Heart right ventricle (tissue), 16 donors: ENCODE measurements around the gene SLC22A13. TPM values are rescaled to one million over a fixed set of nuclear protein-coding genes. Genes with fewer than 3 reads are reported as not detected.

Experiments
- ATAC-seq, 8 donors: fragments of 200-7000 bp; cut with Tn5 transposase; one replicate each; pipeline ENCODE4 v1.9.1; 2020; ENCODE audit warnings: mild to moderate bottlenecking in 8 of 8, moderate library complexity in 8 of 8, moderate number of reproducible peaks in 1 of 8
- DNase-seq, 2 donors: peaks; one replicate each; pipeline ENCODE4 v3.0.0-alpha.2; 2020
- H3K27ac ChIP-seq, 10 donors: fragments of 200-600 bp; sonication (generic) in 2 of 10; one replicate each; pipeline versions ENCODE4 v1.5.0 to v1.8.0; 2020 to 2022; ENCODE audit warnings: mild to moderate bottlenecking in 3 of 10
- H3K27me3 ChIP-seq, 7 donors: fragments of 200-600 bp; one replicate each; pipeline ENCODE4 v1.8.0; 2021 to 2022; ENCODE audit warnings: mild to moderate bottlenecking in 2 of 7
- H3K36me3 ChIP-seq, 9 donors: fragments of 200-600 bp; sonication (generic) in 1 of 9; one replicate each; pipeline versions ENCODE4 v1.5.0 to v1.8.0; 2020 to 2022; ENCODE audit warnings: mild to moderate bottlenecking in 2 of 9
- H3K4me1 ChIP-seq, 9 donors: fragments of 200-600 bp; sonication (generic) in 1 of 9; one replicate each; pipeline versions ENCODE4 v1.5.0 to v1.8.0; 2020 to 2022; ENCODE audit warnings: mild to moderate bottlenecking in 4 of 9
- H3K4me3 ChIP-seq, 10 donors: fragments of 200-600 bp; sonication (generic) in 2 of 10; one replicate each; pipeline versions ENCODE4 v1.5.0 to v1.8.0; 2020 to 2022; ENCODE audit warnings: mild to moderate bottlenecking in 7 of 10, moderate library complexity in 2 of 10
- H3K9me3 ChIP-seq, 11 donors: fragments of 200-600 bp in 10 of 11; sonication (generic) in 2 of 11; one replicate each; pipeline versions ENCODE4 v1.5.0 to v1.8.0; 2013 to 2022; ENCODE audit warnings: mild to moderate bottlenecking in 2 of 11, control low read depth in 1 of 11, moderate library complexity in 1 of 11
- WGBS, 2 donors: extraction: QIAGEN DNeasy Blood & Tissue Kit; methylation state at CpG; one replicate each; pipeline ENCODE4 v1.1.7; 2013; ENCODE audit warnings: inconsistent platforms in 1 of 2; 5-methylcytosine and 5-hydroxymethylcytosine counted together
- intact Hi-C, 10 donors: fragments of 100-400 bp; cut with DNase I; formaldehyde crosslinking; loops; one replicate each; pipeline versions ENCODE4 v1.11.1 to v1.14.2; 2022
- polyA plus RNA-seq, 2 donors: library from polyadenylated mRNA; stranded (reverse); fragments of 200-250 nt; gene quantifications; one replicate each; pipeline ENCODE4 v1.2.3, GENCODE V29; 2013
- total RNA-seq, 10 donors: library from RNA; stranded (reverse); fragmentation: NEBNext Ultra II Directional in 3 of 10; extraction: Animal tissue kit (Norgen Biotek cat#: 25700) in 3 of 10; gene quantifications; one replicate each; pipeline versions ENCODE4 v1.2.1 to v1.2.4, GENCODE V29; 2021 to 2023
- TF ChIP-seq, protein P1 (sequence below), 9 donors: fragments of 200-600 bp; sonication (generic) in 2 of 9; IDR thresholded peaks; one replicate each; pipeline versions ENCODE4 v1.5.0 to v1.8.0; 2021 to 2022; ENCODE audit warnings: antibody characterized with exemption in 9 of 9, mild to moderate bottlenecking in 5 of 9, moderate library complexity in 1 of 9
- donor health status: Arrhythmogenic right ventricular cardiomyopathy.
- donor health status: ischemic (EF 13 %, LVEDD 7.1; RV severe dilation, severe dysfunction).
- donor health status: healthy with polysubstance abuse.
- donor health status: DM: no; HTN: yes; CAD: no.
- donor health status: DM: no; HTN: no; CAD: no.
- donor health status: ischemic (EF 25% LVEDD 6.9; RV normal size, moderate dysfunction).
- donor health status: ischemic (EF 25% LVEDD 5.7; RV mildly dilated, moderate dysfunction).
- donor health status: healthy.
- donor health status: DM: yes; HTN: yes; CAD: no.
- donor health status: Ischemic cardiomyopathy.
- donor health status: ischemic (EF 35%, LVEDD 5.7; RV mildly dilated, moderate dysfunction).
- donor health status: nonischemic (EF 11% LVEDD 7.7; RV severe dilation, severe dysfunction).
- donor health status: DM: yes; HTN: yes; CAD: no.
- donor health status: PGD.
- donor health status: ischemic (EF 29% LVEDD 5.4; RV normal size, mild dysfunction).
- donor health status: nonischemic (EF 23%, LVEDD 6.1; RV moderate dilation, normal function).

Gene SLC22A13
- total and polyA plus RNA-seq, 12 donors: 0.03 to 0.49 (median 0.25) TPM; not detected in 4

DNA sequence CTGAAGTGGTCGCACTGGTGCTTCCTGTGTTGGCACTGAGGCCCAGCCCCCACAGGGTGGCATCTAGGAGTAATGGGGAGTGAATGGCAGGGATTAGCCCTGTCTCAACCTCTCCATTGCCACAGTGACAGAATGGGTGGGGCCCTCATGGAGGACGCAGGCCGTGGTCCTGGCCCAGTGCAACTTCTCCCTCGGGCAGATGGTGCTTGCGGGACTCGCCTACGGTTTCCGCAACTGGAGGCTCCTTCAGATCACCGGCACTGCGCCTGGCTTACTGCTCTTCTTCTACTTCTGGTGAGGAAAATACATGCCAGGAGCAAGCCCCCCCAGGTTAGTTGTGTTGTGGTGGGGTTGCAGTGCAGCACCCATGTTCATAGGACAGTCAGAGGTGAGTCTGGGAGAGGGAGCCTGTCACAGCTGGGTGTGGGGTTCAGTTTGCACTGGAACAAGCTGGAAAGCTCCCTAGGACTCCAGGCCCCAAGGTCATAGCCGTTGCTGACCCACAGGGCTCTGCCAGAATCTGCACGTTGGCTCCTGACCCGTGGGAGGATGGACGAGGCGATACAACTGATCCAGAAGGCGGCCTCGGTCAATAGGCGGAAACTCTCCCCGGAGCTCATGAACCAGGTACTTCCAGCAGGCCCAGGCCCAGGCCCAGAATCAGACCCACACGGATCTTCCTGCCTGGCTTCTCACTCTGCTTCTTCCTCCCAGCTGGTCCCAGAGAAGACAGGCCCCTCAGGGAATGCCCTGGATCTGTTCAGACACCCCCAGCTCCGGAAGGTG, 9.4 kb downstream of the SLC22A13 start:
- H3K36me3 ChIP-seq: peaks cover 0 to 3% (median 0%) of the 10 kb centered on the region in 9 donors
- ATAC-seq (no peak), DNase-seq (no peak)
- H3K27me3 ChIP-seq: no peaks in the 10 kb centered on the region
- TF ChIP-seq, protein P1, sequence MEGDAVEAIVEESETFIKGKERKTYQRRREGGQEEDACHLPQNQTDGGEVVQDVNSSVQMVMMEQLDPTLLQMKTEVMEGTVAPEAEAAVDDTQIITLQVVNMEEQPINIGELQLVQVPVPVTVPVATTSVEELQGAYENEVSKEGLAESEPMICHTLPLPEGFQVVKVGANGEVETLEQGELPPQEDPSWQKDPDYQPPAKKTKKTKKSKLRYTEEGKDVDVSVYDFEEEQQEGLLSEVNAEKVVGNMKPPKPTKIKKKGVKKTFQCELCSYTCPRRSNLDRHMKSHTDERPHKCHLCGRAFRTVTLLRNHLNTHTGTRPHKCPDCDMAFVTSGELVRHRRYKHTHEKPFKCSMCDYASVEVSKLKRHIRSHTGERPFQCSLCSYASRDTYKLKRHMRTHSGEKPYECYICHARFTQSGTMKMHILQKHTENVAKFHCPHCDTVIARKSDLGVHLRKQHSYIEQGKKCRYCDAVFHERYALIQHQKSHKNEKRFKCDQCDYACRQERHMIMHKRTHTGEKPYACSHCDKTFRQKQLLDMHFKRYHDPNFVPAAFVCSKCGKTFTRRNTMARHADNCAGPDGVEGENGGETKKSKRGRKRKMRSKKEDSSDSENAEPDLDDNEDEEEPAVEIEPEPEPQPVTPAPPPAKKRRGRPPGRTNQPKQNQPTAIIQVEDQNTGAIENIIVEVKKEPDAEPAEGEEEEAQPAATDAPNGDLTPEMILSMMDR (IDR thresholded peaks at IDR 0.05): no peak
- H3K4me1 ChIP-seq: no peaks in the 10 kb centered on the region
- H3K4me3 ChIP-seq: no peak overlapping the region
- no peak overlapping the region for H3K27ac ChIP-seq
- H3K9me3 ChIP-seq: no peaks in the 10 kb centered on the region
- intact Hi-C loops: no loop called here
- WGBS, 2 donors: 94 to 95% methylated on average over 21 of the region's 21 CpGs

DNA sequence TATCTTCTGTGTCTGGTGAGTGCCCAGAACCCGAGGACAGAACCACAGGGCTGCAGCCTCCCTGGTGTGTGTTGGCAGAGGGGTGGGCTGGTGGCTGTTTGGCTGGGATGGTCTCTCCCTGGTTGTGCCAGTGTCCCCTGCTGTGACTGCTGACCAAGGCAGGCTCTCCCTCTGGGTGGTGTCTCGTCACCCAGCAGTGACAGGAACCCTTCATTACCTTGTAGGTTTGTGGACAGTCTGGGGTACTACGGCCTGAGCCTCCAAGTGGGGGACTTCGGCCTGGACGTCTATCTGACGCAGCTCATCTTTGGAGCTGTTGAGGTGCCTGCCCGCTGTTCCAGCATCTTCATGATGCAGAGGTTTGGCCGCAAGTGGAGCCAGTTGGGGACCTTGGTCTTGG, 10.0 kb downstream of the SLC22A13 start:
- intact Hi-C loops: no loop called here
- H3K4me3 ChIP-seq: no peak overlapping the region
- H3K36me3 ChIP-seq: peaks cover 0 to 3% (median 0%) of the 10 kb centered on the region in 9 donors
- ATAC-seq (no peak), DNase-seq (no peak)
- no peak overlapping the region for H3K27ac ChIP-seq
- no peaks in the 10 kb centered on the region for H3K27me3 ChIP-seq
- 95 to 97% methylated on average over 8 of the region's 8 CpGs for WGBS, 2 donors
- H3K9me3 ChIP-seq: no peaks in the 10 kb centered on the region
- TF ChIP-seq, protein P1 (IDR thresholded peaks at IDR 0.05): no peak
- no peaks in the 10 kb centered on the region for H3K4me1 ChIP-seq

- H3K27me3 ChIP-seq: no peaks in the 10 kb centered on the region
- no peak overlapping the region for H3K27ac ChIP-seq
- ATAC-seq (peak in 2 of 8 donors; percentile 11 to 44), DNase-seq (no peak)
- intact Hi-C loops: no loop called here
- TF ChIP-seq, protein P1 (IDR thresholded peaks at IDR 0.05): no peak
- WGBS, 2 donors: 88 to 91% methylated on average over 13 of the region's 13 CpGs
- H3K4me1 ChIP-seq: no peaks in the 10 kb centered on the region
- H3K36me3 ChIP-seq: peaks cover 0 to 3% (median 0%) of the 10 kb centered on the region in 9 donors
- no peak overlapping the region for H3K4me3 ChIP-seq
- no peaks in the 10 kb centered on the region for H3K9me3 ChIP-seq
Observed at GRCh38 chr3:38276081-38276916, 10.7 kb downstream of the SLC22A13 start.

- Histone ChIP-seq H3K4me3 (no peak overlapping the region), H3K27me3 (no peaks in the 10 kb centered on the region), H3K27ac (no peak overlapping the region), H3K9me3 (no peaks in the 10 kb centered on the region), H3K36me3 (peaks cover 0 to 3% (median 0%) of the 10 kb centered on the region in 9 donors), H3K4me1 (no peaks in the 10 kb centered on the region)
- peak in 1 of 8 donors; percentile 22 for ATAC-seq
- TF ChIP-seq, protein P1 (IDR thresholded peaks at IDR 0.05): no peak
- no peak for DNase-seq
- intact Hi-C loops: no loop called here
- WGBS, 2 donors: 95% methylated on average over 13 of the region's 13 CpGs
Observed at GRCh38 chr3:38276917-38277630, 11.5 kb downstream of the SLC22A13 start.
